ENCODE measurements around the gene ELOVL5. TPM values are rescaled to one million over a fixed set of nuclear protein-coding genes. Genes with fewer than 3 reads are reported as not detected.

ELOVL5 gene
- total and polyA plus RNA-seq, 3 donors from 2014 or later: 190 to 214 (median 206) TPM

DNA sequence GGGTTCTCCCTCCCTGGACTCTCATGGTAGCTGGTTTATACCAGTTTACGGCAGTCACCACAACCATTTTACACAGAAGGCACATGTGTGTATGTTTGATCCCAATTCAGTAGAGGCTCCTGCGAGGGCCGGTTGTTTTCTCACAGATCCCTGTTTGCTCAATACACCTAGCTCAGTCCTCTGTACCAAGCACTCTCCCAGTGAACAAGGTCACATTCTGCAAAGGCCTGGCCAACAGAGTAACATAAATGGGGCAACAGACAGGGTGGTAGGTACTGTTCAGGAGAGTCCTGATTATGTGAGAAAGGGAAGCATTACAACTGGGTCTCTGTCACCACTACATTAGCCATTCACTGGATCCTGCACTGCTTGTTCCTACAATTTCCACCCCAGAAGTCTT, 84.4 kb downstream of the ELOVL5 start:
- H3K4me1 ChIP-seq: peaks cover 5% of the 10 kb centered on the region
- no peak for TF ChIP-seq POLR2A (IDR thresholded peaks at IDR 0.05)
- TF ChIP-seq, protein P1, sequence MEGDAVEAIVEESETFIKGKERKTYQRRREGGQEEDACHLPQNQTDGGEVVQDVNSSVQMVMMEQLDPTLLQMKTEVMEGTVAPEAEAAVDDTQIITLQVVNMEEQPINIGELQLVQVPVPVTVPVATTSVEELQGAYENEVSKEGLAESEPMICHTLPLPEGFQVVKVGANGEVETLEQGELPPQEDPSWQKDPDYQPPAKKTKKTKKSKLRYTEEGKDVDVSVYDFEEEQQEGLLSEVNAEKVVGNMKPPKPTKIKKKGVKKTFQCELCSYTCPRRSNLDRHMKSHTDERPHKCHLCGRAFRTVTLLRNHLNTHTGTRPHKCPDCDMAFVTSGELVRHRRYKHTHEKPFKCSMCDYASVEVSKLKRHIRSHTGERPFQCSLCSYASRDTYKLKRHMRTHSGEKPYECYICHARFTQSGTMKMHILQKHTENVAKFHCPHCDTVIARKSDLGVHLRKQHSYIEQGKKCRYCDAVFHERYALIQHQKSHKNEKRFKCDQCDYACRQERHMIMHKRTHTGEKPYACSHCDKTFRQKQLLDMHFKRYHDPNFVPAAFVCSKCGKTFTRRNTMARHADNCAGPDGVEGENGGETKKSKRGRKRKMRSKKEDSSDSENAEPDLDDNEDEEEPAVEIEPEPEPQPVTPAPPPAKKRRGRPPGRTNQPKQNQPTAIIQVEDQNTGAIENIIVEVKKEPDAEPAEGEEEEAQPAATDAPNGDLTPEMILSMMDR (IDR thresholded peaks at IDR 0.05): no peak
- WGBS, 2 donors: 94 to 95% methylated on average over 3 of the region's 3 CpGs

DNA sequence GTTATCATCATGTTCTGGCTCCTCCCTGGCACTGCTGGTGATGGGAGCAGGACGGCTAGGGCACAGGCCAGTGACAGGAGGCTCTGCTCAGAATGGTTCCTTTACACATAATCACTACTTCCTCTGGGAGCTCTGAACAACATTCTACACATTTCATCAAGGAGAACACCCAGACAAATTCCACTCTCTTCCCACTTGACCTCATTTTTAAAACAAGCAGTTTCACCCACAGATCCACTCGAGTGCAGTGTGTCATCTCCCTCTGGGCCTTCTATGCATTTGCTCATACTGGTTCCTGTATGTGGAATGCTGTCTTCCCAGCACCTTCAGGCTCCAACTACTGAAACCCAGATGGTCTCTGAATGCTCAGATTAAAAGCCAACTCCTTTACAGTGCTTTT, 84.8 kb downstream of the ELOVL5 start:
- H3K36me3 ChIP-seq (ENCODE audit: low read depth, missing control alignments): no peaks in the 10 kb centered on the region
- H3K9me3 ChIP-seq: no peaks in the 10 kb centered on the region
- TF ChIP-seq, protein P1 (IDR thresholded peaks at IDR 0.05): no peak
- no peak for TF ChIP-seq POLR2A (IDR thresholded peaks at IDR 0.05)
- no peaks in the 10 kb centered on the region for H3K27me3 ChIP-seq
- no peak overlapping the region for H3K4me3 ChIP-seq
- peaks cover 5% of the 10 kb centered on the region for H3K4me1 ChIP-seq
- 43 to 74% methylated on average over 2 of the region's 2 CpGs for WGBS, 2 donors
- no peak overlapping the region for H3K27ac ChIP-seq
- intact Hi-C loops (cut with DNase I; ENCODE audit: low total_unique reads): no loop called here
- no peak for DNase-seq

More for the DNA sequence above, 84.4 kb downstream of the ELOVL5 start:
- Histone ChIP-seq H3K27me3 (no peaks in the 10 kb centered on the region), H3K9me3 (no peaks in the 10 kb centered on the region), H3K27ac (no peak overlapping the region), H3K4me3 (no peak overlapping the region), H3K36me3 (ENCODE audit: low read depth, missing control alignments) (no peaks in the 10 kb centered on the region)
- DNase-seq: no peak
- intact Hi-C loops (cut with DNase I; ENCODE audit: low total_unique reads): no loop called here

DNA sequence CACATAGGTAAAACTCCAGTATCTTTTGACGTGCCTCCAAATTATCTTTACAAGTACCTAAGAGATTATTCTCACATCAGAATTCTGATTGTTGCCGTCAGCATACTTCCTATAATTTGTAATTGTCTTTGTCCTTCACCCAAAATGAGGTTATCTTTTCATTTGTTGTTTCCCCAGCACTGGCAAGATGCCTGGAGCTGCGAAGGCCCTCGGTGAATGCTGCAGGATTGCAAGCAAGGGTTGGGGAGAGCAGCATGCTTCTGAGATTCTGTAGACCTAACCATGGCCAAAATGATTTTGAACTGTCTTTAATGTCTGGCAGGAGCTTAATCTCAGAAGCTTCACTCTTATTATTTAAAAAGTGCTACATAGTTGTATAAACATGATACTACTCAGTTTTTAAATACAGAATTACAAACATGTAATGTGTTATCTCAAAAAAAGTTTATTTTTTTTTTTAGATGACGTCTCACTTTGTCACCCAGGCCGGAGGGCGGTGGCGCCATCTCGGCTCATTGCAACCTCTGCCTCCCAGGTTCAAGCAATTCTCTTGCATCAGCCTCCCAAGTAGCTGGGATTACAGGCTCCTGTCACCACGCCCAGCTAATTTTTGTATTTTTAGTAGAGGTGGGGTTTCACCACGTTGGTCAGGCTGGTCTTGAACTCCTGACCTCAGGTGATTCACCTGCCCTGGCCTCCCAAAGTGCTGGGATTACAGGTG, 88.7 kb downstream of the ELOVL5 start:
- DNase-seq: peak; percentile 82
- WGBS, 2 donors: 57 to 72% methylated on average over 11 of the region's 11 CpGs
- Histone ChIP-seq H3K4me1 (peaks cover 12% of the 10 kb centered on the region), H3K27me3 (no peaks in the 10 kb centered on the region), H3K9me3 (no peaks in the 10 kb centered on the region), H3K36me3 (ENCODE audit: low read depth, missing control alignments) (no peaks in the 10 kb centered on the region), H3K4me3 (no peak overlapping the region), H3K27ac (peak overlapping the region; percentile 54 to 61)
- TF ChIP-seq, protein P1 (IDR thresholded peaks at IDR 0.05): no peak
- no peak for TF ChIP-seq POLR2A (IDR thresholded peaks at IDR 0.05)
- intact Hi-C loops (cut with DNase I; ENCODE audit: low total_unique reads): no loop called here

DNA sequence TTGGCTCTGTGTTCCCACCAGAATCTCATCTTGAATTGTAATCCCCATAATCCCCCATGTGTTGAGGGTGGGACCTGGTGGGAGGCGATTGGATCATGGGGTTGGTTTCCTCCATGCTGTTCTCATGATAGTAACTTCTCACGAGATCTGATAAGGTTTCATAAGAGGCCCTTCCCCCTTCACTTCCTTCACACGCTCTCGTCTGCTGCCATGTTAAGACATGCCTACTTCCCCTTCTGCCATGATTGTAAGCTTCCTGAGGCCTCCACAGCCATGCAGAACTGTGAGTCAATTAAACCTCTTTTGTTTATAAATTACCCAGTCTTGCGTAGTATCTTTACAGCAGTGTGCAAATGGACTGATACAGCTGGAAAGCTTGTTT, 90.0 kb downstream of the ELOVL5 start:
- no peak overlapping the region for H3K4me3 ChIP-seq
- no peaks in the 10 kb centered on the region for H3K27me3 ChIP-seq
- H3K36me3 ChIP-seq (ENCODE audit: low read depth, missing control alignments): no peaks in the 10 kb centered on the region
- TF ChIP-seq POLR2A (IDR thresholded peaks at IDR 0.05): no peak
- TF ChIP-seq, protein P1 (IDR thresholded peaks at IDR 0.05): no peak
- 92 to 96% methylated on average over 4 to 5 of the region's 5 CpGs for WGBS, 2 donors
- no peak for DNase-seq
- no peaks in the 10 kb centered on the region for H3K9me3 ChIP-seq
- H3K4me1 ChIP-seq: peaks cover 12% of the 10 kb centered on the region
- intact Hi-C loops (cut with DNase I; ENCODE audit: low total_unique reads): no loop called here
- H3K27ac ChIP-seq: peak overlapping the region in 1 of 2 donors; percentile 61

All from testis (tissue), 3 donors.